Measurements from ENCODE around the gene TP53BP1.

DNA sequence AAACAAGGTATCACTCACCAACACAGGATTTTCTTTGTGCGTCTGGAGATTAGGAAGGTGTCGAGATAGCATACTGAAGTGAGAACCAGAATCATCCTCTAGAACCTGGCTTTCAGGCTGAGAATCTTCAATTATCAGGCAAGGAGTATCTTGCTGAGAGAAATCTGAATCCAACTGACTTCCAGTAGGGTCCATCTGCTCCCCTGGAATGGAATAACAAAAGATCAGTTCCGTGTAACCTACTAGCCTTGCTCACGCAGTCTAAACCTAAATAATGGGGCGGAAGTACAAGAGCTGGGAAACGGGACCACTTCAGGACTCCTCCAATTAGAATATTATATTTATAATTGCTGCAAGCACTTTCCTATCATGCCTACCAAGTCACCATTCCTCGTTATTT lies 690 bp downstream of the TP53BP1 start:
- TF ChIP-seq ZNF274 (IDR thresholded peaks at IDR 0.05; ENCODE audit: low read depth, low read length) = no peak
- no peak for TF ChIP-seq SUZ12 (IDR thresholded peaks at IDR 0.05; ENCODE audit: extremely low read depth, insufficient read depth, insufficient read length)
- TF ChIP-seq YY1 (IDR thresholded peaks at IDR 0.05; ENCODE audit: insufficient read depth, insufficient read length) = no peak
